Bronchial epithelial cell (primary cell): ENCODE results near the gene MOV10L1. TPM values are rescaled to one million over a fixed set of nuclear protein-coding genes. Genes with fewer than 3 reads are reported as not detected.
"Not testable (repeated sequence)": the region's sequence is repeated elsewhere in the genome, so short reads cannot be mapped to it uniquely, and the experiment has no call there.

ENCODE experiments used
- DNase-seq: peaks from one replicate; pipeline ENCODE4 v3.0.0-alpha.2; 2010; ENCODE audit warnings: low read depth
- FAIRE-seq: peaks from 2 replicates; lab custom pipeline; 2011; peaks lifted over from hg19 to GRCh38; lab: Jason Lieb, UNC
- H3K27me3 ChIP-seq: 2 replicates; pipeline ENCODE4 v1.5.1; 2011; ENCODE audit warnings: low read length; ENCODE audit not compliant: control insufficient read depth, insufficient read depth
- H3K36me3 ChIP-seq: 2 replicates; pipeline ENCODE4 v1.5.1; 2011; ENCODE audit warnings: low read length; ENCODE audit not compliant: control insufficient read depth, insufficient read depth
- H3K4me3 ChIP-seq: 2 replicates; pipeline ENCODE4 v1.5.1; 2011; ENCODE audit warnings: mild to moderate bottlenecking, low read depth, low read length, control low read depth
- CTCF ChIP-seq: IDR thresholded peaks from 2 replicates; pipeline ENCODE4 v1.5.1; 2011; ENCODE audit warnings: mild to moderate bottlenecking, moderate library complexity, low read length, control low read depth, inconsistent platforms; ENCODE audit not compliant: insufficient read depth, severe bottlenecking
- total RNA-seq: library from RNA; depleted of rRNA; stranded (reverse); fragments of >200 nt; gene quantifications from 2 replicates; pipeline ENCODE4 v1.2.1, GENCODE V29; 2014

MOV10L1 gene
- total RNA-seq, 1 donor from 2014 or later = 0.26 TPM

- H3K27me3 ChIP-seq = peaks cover 6% of the 10 kb centered on the region
- H3K4me3 ChIP-seq = no peak overlapping the region
- no peak for TF ChIP-seq CTCF
- DNase-seq = no peak
- no peak for FAIRE-seq
- H3K36me3 ChIP-seq = no peaks in the 10 kb centered on the region
Observed at GRCh38 chr22:50084080-50084477, 5.7 kb upstream of the MOV10L1 start.

GRCh38 chr22:50084614-50085021, 5.2 kb upstream of the MOV10L1 start:
- Histone ChIP-seq H3K4me3 (no peak overlapping the region), H3K36me3 (no peaks in the 10 kb centered on the region), H3K27me3 (peaks cover 6% of the 10 kb centered on the region)
- no peak for DNase-seq
- no peak for TF ChIP-seq CTCF
- FAIRE-seq = no peak

GRCh38 chr22:50085211-50085972, 4.4 kb upstream of the MOV10L1 start, which contains the start of gene MLC1:
MLC1 (minus strand) TSS chr22:50085426; CDS start chr22:50084902, 524 bp downstream.
- TF ChIP-seq CTCF = no peak
- no peak within 1 kb of the TSS for H3K4me3 ChIP-seq
- H3K36me3 ChIP-seq = no peaks in the 10 kb centered on the region

GRCh38 chr22:50086526-50086925, 3.3 kb upstream of the MOV10L1 start:
- H3K27me3 ChIP-seq = peaks cover 5% of the 10 kb centered on the region
- H3K4me3 ChIP-seq = no peak overlapping the region
- TF ChIP-seq CTCF = no peak
- no peaks in the 10 kb centered on the region for H3K36me3 ChIP-seq
- DNase-seq (no peak), FAIRE-seq (no peak)

More at GRCh38 chr22:50085211-50085972, 4.4 kb upstream of the MOV10L1 start, which contains the start of gene MLC1:
- FAIRE-seq (no peak), DNase-seq (no peak)
- H3K27me3 ChIP-seq = peaks cover 4% of the 10 kb centered on the region

GRCh38 chr22:50086975-50087374, 2.8 kb upstream of the MOV10L1 start:
- H3K4me3 ChIP-seq, FAIRE-seq, H3K27me3 ChIP-seq: not testable (repeated sequence)

GRCh38 chr22:50087646-50088045, 2.2 kb upstream of the MOV10L1 start:
- H3K27me3 ChIP-seq = peaks cover 5% of the 10 kb centered on the region
- FAIRE-seq (no peak), DNase-seq (no peak)
- no peak overlapping the region for H3K4me3 ChIP-seq
- no peak for TF ChIP-seq CTCF
- no peaks in the 10 kb centered on the region for H3K36me3 ChIP-seq

More at GRCh38 chr22:50086975-50087374, 2.8 kb upstream of the MOV10L1 start:
- not testable (repeated sequence) for DNase-seq, H3K36me3 ChIP-seq
